Ovary (tissue), 3 donors: ENCODE results near the gene NME7.

Source experiments
- CTCF ChIP-seq, 3 donors: fragments of 450-650 bp in 2 of 3; fragments of 200-600 bp in 1 of 3; IDR thresholded peaks; one replicate each; pipeline versions ENCODE4 v1.5.1 to v1.8.0; 2016 to 2022; ENCODE audit warnings: antibody characterized with exemption in 3 of 3, mild to moderate bottlenecking in 1 of 3
- EP300 ChIP-seq: sonication (generic); formaldehyde crosslinking; IDR thresholded peaks from one replicate; pipeline ENCODE4 v1.6.1; 2017; ENCODE audit warnings: antibody characterized with exemption
- POLR2A ChIP-seq: fragments of 450-650 bp; IDR thresholded peaks from one replicate; pipeline ENCODE4 v1.6.1; 2017; ENCODE audit warnings: antibody characterized with exemption, mild to moderate bottlenecking, moderate library complexity
- donor health status: DM: no; HTN: no; CAD: no.

DNA sequence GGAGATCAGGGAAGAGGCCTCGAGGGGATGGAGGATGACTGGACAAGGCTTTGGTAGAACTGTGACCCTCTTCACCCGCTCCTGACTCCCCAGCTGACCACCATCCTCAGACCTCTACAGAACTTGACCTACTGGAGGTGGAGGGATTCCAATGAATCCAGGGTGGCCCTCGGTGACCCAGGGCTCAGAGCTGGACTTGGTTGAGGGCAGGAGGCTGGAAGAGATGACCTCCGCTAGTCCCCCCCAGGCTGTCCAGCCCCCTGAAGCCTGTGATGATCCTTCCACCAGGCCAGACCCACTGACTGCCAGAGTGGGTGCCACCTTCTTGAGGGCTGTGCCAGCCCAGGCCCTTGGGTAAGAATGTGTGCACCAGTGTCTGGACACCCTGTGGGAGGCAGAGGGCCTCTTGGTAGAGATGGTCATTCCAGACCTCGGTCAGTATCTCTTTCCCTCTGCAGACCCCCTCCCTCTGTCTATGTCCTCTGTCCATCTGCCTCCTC, 216.2 kb downstream of the NME7 start:
- TF ChIP-seq POLR2A, result no peak
- no peak for TF ChIP-seq CTCF (IDR thresholded peaks at IDR 0.05)
- TF ChIP-seq EP300, result no peak
